ENCODE data around the gene BLNK.

BLNK gene

GRCh38 chr10:96168546-96168945, 102.8 kb downstream of the BLNK start:
- TF ChIP-seq FOXP2 (optimal IDR thresholded peaks at IDR 0.05; ENCODE audit: borderline replicate concordance, extremely low read depth, extremely low read length, insufficient read depth) (no peak), TAF1 (IDR thresholded peaks at IDR 0.05; ENCODE audit: borderline replicate concordance, insufficient read depth, low read length) (no peak), POLR2AphosphoS5 (IDR thresholded peaks at IDR 0.05; ENCODE audit: low read depth, low read length) (no peak), SIN3A (IDR thresholded peaks at IDR 0.05; ENCODE audit: borderline replicate concordance, insufficient read depth, low read length) (no peak)
- TF ChIP-seq, protein P1, sequence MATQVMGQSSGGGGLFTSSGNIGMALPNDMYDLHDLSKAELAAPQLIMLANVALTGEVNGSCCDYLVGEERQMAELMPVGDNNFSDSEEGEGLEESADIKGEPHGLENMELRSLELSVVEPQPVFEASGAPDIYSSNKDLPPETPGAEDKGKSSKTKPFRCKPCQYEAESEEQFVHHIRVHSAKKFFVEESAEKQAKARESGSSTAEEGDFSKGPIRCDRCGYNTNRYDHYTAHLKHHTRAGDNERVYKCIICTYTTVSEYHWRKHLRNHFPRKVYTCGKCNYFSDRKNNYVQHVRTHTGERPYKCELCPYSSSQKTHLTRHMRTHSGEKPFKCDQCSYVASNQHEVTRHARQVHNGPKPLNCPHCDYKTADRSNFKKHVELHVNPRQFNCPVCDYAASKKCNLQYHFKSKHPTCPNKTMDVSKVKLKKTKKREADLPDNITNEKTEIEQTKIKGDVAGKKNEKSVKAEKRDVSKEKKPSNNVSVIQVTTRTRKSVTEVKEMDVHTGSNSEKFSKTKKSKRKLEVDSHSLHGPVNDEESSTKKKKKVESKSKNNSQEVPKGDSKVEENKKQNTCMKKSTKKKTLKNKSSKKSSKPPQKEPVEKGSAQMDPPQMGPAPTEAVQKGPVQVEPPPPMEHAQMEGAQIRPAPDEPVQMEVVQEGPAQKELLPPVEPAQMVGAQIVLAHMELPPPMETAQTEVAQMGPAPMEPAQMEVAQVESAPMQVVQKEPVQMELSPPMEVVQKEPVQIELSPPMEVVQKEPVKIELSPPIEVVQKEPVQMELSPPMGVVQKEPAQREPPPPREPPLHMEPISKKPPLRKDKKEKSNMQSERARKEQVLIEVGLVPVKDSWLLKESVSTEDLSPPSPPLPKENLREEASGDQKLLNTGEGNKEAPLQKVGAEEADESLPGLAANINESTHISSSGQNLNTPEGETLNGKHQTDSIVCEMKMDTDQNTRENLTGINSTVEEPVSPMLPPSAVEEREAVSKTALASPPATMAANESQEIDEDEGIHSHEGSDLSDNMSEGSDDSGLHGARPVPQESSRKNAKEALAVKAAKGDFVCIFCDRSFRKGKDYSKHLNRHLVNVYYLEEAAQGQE (IDR thresholded peaks at IDR 0.05; ENCODE audit: insufficient read depth in 1 of 2, low read depth in 2 of 2, low read length in 2 of 2), result no peak

DNA sequence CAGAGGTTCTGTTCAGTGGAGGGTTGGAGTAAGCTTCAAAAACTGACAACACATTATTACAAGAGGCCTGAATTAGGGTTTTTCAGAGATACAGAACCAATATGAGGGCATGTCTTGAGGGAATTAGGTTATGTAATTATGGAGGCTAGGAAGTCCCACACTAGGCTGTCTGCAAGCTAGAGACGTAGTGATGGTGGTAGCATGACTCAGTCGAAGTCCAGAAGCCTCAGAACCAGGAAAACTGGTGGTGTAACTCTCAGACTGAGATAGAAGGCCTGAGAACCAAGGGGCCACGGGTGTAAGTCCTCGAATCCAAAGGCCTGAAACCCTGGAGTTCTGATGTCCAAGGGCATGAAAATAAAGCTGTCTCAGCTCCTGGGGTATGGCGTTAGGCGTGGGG, 105.6 kb downstream of the BLNK start:
- TF ChIP-seq, protein P1 (IDR thresholded peaks at IDR 0.05; ENCODE audit: insufficient read depth in 1 of 2, low read depth in 2 of 2, low read length in 2 of 2), result no peak
- TF ChIP-seq TAF1 (IDR thresholded peaks at IDR 0.05; ENCODE audit: borderline replicate concordance, insufficient read depth, low read length) (no peak), POLR2AphosphoS5 (IDR thresholded peaks at IDR 0.05; ENCODE audit: low read depth, low read length) (no peak), SIN3A (IDR thresholded peaks at IDR 0.05; ENCODE audit: borderline replicate concordance, insufficient read depth, low read length) (no peak), FOXP2 (optimal IDR thresholded peaks at IDR 0.05; ENCODE audit: borderline replicate concordance, extremely low read depth, extremely low read length, insufficient read depth) (no peak)

DNA sequence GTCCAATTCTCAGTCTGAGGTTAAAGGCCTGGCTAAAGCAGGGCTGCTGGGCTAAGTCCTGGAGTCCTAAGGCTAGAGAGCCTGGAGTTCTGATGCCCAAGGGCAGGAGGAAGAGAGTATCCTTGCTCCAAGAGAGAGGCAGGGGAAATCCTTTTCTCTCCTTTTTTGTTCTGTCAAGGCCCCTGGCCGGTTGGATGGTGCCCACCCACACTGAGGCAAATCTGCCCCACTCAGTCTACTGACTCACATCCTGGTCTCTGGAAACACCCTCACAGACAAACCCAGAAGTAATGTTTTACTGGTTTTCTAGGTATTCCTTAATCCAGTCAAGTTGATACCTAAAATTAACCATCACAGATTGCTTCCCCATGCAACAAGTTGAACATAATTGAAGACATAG, 118.3 kb downstream of the BLNK start:
- TF ChIP-seq SIN3A (IDR thresholded peaks at IDR 0.05; ENCODE audit: borderline replicate concordance, insufficient read depth, low read length) (no peak), FOXP2 (optimal IDR thresholded peaks at IDR 0.05; ENCODE audit: borderline replicate concordance, extremely low read depth, extremely low read length, insufficient read depth) (no peak), TAF1 (IDR thresholded peaks at IDR 0.05; ENCODE audit: borderline replicate concordance, insufficient read depth, low read length) (no peak), POLR2AphosphoS5 (IDR thresholded peaks at IDR 0.05; ENCODE audit: low read depth, low read length) (no peak)
- TF ChIP-seq, protein P1 (IDR thresholded peaks at IDR 0.05; ENCODE audit: insufficient read depth in 1 of 2, low read depth in 2 of 2, low read length in 2 of 2), result no peak

GRCh38 chr10:96152437-96152836, 118.9 kb downstream of the BLNK start:
- TF ChIP-seq TAF1 (IDR thresholded peaks at IDR 0.05; ENCODE audit: borderline replicate concordance, insufficient read depth, low read length) (no peak), SIN3A (IDR thresholded peaks at IDR 0.05; ENCODE audit: borderline replicate concordance, insufficient read depth, low read length) (no peak), POLR2AphosphoS5 (IDR thresholded peaks at IDR 0.05; ENCODE audit: low read depth, low read length) (no peak), FOXP2 (optimal IDR thresholded peaks at IDR 0.05; ENCODE audit: borderline replicate concordance, extremely low read depth, extremely low read length, insufficient read depth) (no peak)
- TF ChIP-seq, protein P1 (IDR thresholded peaks at IDR 0.05; ENCODE audit: insufficient read depth in 1 of 2, low read depth in 2 of 2, low read length in 2 of 2), result no peak
